GM21528 (cell line): ENCODE results near the gene ADGRB3.

Experiments used
- ATAC-seq: cut with Tn5 transposase; IDR thresholded peaks from one replicate; pipeline ENCODE4 v1.9.1; 2021; ENCODE audit warnings: mild to moderate bottlenecking, moderate library complexity; ENCODE audit not compliant: unreplicated experiment, low FRiP score

Gene ADGRB3

DNA sequence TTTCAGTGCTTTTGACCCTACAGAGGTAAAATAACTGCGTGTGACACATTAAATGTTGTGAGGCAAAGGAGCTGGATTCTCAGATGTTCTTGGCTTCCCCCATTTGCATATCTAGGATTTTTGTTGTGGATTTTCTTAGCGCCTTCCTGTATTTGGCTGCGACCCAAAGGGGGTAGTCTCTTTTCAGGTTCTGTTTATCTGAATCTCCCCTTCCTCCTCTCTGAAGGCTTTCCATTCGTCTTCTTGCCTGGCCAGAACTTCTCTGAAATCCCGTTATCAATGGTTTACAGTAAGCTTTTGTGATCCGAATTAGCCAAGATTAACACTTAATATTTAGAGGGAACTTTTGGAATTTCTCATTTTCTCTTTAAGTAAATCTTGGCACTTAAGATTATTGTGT is 60.8 kb downstream of the ADGRB3 start:
- ATAC-seq, result no peak

DNA sequence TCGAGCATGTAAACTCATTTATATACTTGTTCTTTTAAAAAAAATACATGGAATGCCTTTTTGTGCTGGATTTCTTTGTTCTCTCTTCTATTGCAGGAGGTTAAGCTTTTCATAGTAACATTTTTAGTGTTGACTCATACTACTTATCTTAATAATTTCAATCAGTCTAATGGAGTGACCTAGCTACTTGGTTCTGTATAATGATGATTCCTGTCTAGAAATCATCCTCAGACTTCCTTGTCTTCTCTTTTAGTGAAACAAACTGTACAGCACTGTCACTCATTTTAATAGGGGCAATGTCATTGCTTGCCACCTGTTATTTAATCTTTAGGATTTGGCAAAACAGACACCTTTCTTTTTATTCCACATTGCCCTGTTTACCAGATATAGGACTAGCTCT is 62.3 kb downstream of the ADGRB3 start:
- ATAC-seq, result no peak

DNA sequence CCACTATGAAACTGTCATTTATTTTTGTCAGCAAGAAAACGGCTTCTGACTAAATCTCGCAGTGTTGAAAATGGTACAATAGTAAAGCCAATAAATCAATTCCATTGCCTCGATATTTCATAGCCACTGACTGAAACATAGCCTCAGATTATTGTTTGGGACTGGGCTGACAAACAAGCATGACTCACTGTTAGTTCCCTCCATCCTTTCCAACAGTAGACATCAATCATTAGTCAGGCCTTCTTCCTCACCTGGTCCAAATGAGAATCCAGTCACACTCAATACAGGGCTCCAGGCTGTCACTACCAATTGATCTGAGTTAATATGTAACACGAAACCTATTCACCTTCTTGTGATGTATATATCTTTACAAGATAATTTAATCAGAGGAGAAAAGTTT is 66.1 kb downstream of the ADGRB3 start:
- ATAC-seq, result no peak

DNA sequence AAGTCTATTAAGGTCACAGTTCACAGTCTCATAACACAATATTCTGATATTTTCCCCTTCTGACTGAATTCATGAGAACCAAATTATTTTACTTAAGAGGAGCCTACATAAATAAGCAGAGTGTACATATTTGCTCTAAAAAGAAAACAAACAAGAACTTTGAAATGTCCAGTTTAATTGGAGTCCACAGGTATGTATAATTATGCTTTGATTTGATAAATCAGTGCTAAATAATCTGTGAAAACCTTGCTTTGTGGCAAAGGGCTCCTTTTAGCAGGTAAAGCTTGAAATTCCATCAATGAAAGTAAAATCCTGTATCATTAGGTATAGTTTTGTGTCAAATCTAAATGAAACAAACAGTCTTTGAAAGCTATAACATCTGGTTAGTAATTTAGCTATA is 69.4 kb downstream of the ADGRB3 start:
- no peak for ATAC-seq

DNA sequence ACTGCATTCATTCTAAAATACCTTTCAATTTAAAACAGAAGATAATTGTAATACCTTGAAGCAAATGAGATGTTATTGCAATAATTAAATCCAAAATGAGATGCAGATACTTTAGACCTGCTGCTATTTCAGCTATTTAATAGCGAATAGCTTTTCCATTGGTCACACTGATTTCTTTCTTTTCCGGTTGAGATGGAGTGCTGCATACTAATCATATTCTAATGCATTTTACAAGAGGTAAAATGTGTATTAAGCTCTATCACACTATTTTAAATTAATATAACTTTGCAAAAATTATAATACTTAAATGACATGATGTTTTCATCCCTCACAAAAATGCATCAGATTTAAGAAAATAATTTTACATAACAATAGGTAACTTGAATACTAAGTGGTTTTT is 74.0 kb downstream of the ADGRB3 start:
- no peak for ATAC-seq

DNA sequence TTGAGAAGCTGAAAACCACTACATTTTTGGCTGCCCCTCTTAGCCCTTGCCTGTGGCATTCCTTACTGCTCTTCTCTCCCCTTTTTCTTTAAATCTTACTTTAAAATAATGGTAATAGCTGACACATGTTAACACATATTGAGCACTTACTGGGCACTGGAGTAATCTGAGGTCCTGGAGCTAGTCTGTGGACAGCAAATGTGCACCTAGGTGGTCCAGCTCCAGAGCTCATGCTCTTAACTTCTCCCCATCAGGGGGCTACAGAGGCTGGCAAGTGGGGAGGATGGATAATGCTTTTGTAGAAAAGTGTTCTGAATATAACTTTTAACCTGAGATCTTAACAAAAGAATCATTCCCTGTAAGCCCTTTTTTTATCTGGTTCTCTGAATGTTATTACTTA is 74.8 kb downstream of the ADGRB3 start:
- ATAC-seq, result no peak

DNA sequence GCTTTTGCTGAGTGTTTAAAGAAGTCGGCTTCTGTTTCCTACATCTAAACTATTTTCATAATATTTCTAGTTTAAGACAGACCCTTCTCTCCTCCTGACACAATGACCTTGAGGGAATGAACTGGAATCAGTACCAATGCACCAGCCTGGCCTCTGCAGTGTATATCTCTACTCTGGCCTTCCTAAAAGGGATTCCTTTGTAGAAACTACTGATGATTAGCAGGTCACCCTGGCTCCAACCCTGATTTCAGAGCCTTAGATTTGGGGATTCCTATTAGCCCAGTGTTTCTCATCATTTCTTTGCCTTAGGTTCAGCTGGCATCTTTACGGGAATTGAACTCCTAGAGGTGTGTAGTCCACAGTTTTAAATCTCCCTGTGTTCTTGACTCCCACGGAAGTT is 75.4 kb downstream of the ADGRB3 start:
- no peak for ATAC-seq

DNA sequence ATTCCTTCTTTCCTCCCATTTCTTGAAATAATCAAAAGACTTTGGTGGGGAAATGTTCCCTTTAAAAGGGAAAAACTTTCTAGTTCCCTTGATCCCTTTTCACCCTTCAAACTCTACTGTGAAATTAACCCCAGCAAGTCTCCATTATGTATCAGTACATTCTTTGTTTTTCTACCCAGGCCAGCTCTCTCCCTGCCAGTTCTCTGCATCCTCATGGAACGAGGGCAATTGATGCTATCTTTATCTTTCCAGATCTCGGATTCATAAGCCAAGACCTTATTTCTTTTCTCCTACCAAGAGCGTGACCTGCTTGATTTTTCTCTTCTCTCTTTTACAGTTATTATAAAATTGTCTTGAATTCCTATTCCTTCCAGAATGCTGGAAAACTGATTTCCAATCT is 75.8 kb downstream of the ADGRB3 start:
- no peak for ATAC-seq

DNA sequence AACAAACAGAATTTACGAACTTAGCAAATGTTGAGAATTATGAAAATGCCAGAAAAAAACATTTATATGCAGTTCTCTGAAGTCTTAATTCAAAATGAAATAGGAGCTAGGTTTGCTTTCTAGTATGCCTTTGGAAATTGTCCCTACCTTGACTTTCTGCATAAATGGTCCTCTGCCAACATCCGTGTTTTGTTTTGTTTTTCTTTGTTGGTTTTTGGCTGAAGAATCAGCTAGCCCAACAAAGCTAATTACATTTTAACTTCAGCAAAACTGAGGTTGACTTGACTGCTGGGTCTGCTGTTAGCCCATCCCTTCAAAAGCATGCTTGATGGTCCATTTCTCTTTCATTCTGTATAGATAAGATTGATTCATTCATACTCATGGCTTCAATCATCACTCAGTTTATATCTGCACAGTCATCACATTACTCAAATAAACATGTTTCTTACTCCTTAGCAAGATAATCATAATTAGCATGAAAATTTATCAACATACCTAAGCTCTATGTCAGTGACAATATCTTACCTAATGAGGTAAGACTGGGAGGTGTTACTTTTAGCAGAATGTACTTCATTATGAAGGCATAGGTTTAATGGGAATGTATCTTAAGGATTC is 76.4 kb downstream of the ADGRB3 start:
- ATAC-seq, result no peak

DNA sequence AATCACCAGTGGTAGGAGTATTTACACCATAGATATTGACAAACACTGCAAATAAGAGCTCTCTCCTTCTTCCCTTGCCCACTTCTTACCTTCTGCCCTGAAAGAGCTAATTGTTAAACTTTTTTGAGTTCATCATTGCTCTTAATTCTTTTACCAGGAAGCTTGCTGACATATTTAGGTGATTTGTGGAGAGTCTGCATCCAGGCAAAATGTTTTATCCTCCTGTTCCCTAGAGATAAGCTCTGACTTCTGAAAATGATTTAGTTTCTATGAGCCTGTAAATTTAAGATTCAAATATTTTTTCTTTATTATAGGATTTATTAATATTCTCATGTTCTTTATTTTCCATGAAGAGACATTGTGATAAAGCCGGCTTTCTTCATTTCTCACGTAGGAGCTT is 81.5 kb downstream of the ADGRB3 start:
- ATAC-seq, result no peak

DNA sequence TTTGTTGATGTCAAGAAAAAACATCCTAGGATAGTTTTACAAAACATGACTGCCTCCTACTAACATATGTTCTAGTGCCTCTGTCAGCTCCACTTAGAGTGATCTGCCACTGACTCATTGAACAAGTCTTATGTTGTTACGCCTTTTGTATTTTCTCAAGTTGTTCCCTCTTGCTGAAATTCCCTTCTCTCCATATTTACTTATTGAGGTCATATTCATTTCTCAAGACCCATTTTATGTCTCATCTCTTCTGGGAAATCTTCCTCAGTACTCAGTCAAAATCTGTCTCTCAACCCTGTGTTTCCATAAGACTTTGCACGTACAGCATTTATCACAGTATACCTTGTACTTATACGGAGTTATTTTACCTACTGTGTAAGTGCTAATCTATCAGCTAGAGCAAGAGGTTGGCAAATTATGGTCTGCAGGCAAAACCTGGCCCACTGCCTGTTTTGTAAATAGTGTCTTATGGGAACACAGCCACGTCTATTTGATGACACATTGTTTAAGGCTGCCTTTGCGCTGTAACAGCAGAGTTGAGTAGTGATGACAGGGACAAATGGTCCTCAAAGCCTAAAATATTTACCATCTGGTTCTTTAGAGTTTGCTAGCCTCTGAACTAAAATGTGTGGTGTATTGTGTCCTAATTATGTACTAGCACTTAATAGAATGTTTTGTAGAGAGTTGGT is 83.4 kb downstream of the ADGRB3 start:
- no peak for ATAC-seq

DNA sequence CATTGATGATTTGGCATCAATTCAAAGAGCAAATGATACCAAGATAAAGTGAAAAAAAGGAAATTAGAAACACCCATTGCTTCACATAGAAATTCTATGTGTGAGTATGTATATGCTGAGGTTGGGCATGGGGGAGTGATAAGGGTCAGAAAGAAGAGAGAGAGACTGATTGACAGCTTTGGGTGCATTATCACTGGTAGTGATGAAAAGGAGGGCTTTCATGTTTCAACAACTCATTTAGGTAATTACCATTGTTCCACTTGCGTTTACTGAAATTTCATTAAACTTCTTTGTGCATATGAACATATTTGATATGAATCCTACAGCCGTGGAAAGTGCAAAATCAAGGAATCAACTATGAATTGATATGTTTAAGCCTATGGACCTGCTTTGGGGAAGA is 84.7 kb downstream of the ADGRB3 start:
- no peak for ATAC-seq

DNA sequence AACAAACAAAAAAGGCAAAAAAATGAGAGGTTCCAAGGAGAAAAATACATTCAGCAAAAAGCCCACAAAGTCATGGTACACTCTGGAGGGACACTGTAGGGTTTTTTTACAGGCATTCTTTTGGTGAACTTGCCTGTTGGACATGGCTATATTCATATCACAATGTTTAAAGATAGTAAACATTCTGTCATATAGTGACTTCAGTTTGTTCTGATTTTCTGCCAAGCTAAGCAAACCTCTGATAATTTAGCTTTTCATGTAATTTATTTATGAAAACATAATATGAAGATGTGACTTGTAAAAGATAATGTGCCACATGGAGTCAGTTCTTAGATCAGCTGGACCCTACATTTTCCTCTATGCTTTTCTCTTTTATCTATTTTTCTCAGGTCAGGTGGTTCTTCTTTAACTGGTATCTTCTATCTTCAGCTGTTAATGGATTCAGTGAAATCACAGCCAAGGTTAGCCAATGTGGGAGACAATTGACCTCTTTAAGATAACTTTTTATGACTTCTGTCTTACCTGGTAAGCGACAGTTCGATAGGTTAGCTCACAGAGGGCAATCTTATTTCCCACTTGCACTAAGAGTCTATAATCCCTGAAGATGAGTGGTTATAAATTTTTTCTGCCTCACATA is 87.9 kb downstream of the ADGRB3 start:
- ATAC-seq, result no peak

DNA sequence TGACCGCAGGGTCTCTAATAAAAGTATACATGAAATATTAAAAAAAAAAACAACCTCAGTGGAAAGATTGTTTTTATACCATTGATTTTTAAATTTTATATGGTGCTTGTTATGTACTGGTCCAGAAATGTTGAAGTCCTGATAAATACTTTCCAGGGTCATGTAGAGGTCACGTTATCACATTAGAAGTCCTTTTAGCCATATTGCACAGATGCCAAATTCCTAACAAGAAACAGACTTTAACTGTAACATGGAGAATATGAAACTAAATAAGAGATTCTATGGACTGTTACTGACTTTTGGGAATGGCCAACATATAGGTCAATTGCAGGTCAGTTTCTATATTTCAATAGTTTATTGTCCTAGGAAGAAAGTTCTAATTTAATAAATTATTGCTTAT is 89.0 kb downstream of the ADGRB3 start:
- no peak for ATAC-seq

DNA sequence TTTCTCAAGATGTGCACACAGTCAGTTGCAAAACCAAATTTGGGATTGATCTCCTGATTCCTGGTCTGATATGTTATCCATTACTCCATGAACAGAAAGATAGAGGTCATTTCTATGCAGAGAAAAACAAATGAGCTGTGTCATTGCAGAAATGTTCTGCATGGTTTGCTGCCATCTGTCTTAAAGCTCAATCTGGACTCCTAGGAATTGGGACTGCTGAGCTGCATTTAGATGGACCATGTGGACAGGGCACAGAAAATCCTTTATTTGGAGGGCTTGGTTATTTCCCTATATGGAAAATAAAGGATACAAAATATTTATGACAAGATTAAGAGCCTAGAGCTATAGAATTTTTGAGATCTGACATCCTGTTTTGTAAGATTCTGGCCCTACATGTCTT is 91.3 kb downstream of the ADGRB3 start:
- no peak for ATAC-seq

DNA sequence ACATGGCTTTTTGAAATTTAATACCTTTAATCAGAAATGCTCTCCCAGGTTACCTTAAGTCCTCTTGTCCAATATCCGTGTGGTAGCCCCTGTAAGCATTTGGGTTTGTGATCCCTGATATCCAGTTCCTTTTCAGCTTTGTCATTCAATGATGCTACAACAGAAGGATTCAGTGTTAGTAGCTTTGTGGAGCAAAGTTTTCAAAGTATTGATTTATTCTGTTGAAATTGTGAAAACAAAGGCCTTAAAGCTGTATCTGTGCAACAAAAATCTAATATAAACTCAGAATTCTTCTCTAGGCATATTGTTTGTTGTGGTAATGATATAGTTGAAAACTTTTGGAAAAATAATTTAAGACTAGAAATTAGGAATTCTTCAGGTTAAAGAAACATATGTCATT is 91.9 kb downstream of the ADGRB3 start:
- ATAC-seq, result no peak

DNA sequence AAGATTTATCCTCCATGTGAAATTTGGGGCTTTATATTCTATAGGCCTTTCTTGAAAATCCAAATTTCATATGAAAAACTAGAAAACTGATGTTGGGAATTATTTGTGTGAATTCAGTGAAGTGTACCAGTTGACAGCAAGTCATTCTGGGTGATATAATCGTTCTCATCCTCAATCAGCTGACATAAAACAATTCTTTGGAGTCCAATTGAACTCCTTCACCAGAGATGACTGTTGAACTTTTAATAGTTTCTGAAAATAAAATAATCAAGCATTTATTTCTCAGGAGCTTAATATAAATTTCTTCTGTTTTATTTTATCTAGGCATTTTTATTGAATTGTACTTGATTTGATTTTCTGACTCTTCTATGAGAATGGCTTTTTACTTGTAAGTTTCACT is 92.6 kb downstream of the ADGRB3 start:
- ATAC-seq, result no peak

DNA sequence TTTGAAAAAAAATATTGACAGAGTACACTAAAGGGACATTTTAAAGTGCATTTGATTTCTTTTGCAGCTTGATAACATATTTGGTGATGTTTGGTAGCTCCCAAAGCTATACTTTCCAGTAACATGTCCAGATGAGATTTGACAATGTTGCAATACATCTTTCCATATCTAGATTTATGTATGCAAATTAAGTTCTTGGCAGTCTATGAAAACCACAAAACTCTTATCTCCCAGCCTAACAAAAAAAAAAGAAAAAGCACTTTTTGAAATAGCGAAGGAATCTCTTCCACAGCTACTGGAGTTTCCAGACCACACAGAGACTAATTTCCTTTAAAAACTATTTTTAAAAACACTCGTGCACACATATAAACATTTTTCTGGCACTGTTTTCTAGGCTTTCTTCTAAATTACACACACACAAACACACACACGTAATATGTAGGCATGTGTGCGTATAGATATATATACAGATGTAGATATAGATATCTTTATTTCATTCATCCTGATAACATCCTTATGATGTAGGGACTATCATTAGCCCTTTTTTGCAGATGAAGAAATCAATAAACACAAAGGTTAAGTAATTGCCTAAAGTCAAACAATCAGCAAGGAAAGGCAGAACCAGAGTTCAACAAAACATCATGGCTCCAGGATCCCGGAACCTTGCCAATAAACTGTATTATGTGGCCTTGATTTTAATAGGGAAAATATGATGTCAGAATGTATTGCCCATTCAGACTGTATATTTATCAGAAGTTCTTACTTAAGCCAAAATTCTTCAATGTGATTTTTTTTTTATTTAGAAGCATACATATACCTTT is 93.3 kb downstream of the ADGRB3 start:
- no peak for ATAC-seq

DNA sequence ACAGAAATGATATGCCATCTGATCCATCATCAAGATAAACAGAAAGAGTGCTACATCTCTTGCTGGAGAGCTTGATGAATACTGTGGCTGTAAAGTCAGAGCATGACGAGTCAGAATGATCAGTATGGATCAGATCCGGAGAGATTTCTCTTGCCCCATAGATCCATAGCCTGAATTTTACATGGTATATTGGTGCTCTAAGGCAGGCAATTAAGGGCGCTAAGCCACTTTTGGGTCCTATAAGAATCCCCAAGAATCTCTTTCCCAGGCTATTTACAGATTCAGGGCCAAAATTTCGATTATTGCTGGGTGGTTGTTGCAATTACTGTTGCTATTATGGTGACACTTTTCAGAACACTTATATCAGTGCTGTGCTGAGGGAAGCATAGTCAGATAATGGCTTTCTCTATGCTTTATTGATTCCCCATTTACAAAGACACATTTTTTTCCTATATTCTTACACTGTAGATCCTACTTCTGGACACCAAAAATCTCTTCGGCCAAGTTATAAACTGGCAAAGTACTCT is 94.4 kb downstream of the ADGRB3 start:
- ATAC-seq, result no peak

DNA sequence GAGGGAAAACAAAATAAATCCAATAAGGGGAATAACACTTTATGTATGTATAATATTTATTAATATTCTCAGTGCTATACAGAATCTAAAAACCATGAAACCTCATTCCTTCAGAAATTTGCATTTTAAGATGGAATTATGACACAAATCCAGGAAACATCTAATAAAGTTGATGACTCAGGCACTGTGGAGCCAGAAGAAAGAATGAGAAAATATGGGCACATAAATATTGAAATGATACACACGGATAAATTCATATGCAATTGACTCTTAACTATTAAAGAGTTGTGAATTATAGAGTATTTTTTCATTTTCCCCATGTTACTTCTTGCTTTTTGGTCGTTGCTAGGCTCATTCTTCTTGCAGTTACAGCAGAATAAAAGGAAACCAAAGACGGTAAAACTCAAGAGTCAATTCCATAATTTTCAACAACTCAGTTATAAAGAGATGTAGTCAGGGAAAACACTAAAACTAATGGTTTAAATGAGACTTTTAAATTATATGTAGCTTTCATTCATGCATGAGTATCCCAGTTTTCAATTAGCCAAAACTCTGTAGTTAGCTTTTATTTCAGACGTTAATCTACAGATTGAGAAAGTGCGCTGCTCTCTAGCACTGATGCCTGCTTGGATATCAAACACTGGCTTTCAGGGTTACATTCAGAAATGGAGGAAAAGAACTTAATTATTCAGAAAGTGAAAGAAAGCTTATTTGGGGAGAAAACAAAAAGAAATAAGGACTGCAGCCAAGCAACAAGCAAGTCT is 95.4 kb downstream of the ADGRB3 start:
- no peak for ATAC-seq
